Esophagus muscularis mucosa (tissue), 4 donors: ENCODE data around the gene RPS2. TPM values are rescaled to one million over a fixed set of nuclear protein-coding genes. Genes with fewer than 3 reads are reported as not detected.
"Not testable (repeated sequence)": the region's sequence is repeated elsewhere in the genome, so short reads cannot be mapped to it uniquely, and the experiment has no call there.

Source experiments
- DNase-seq: peaks from one replicate; pipeline ENCODE4 v3.0.0-alpha.2; 2017; ENCODE audit errors: extremely low spot score
- H3K27ac ChIP-seq, 4 donors: fragments of 200-600 bp; sonication (generic); replicated peaks in 1 of 4; 1 replicate in 3 of 4; 2 replicates in 1 of 4; pipeline ENCODE4 v1.5.1; 2016 to 2019; ENCODE audit warnings: mild to moderate bottlenecking in 1 of 4
- H3K27me3 ChIP-seq, 4 donors: fragments of 200-600 bp; sonication (generic); one replicate each; pipeline versions ENCODE4 v1.5.1 to v1.6.0; 2016 to 2019
- H3K36me3 ChIP-seq, 4 donors: fragments of 200-600 bp; sonication (generic); one replicate each; pipeline ENCODE4 v1.5.1; 2016 to 2019
- H3K4me1 ChIP-seq, 4 donors: fragments of 200-600 bp; sonication (generic); one replicate each; pipeline ENCODE4 v1.5.1; 2016 to 2019
- H3K4me3 ChIP-seq, 4 donors: fragments of 200-600 bp; sonication (generic); 1 replicate in 2 of 4; 2 replicates in 2 of 4; pipeline ENCODE4 v1.5.1; 2016 to 2019; ENCODE audit warnings: mild to moderate bottlenecking in 4 of 4, moderate library complexity in 1 of 4
- H3K9me3 ChIP-seq, 4 donors: fragments of 200-600 bp; sonication (generic); 1 replicate in 3 of 4; 2 replicates in 1 of 4; pipeline ENCODE4 v1.5.1; 2016 to 2019
- CTCF ChIP-seq, 3 experiments: fragments of 200-600 bp in 2 of 3; fragments of 450-650 bp in 1 of 3; sonication (generic) in 2 of 3; IDR thresholded peaks; one replicate each; pipeline ENCODE4 v1.5.1; 2017 to 2019; ENCODE audit warnings: antibody characterized with exemption in 3 of 3, mild to moderate bottlenecking in 2 of 3, moderate library complexity in 1 of 3
- EP300 ChIP-seq: sonication (generic); formaldehyde crosslinking; IDR thresholded peaks from one replicate; pipeline ENCODE4 v1.6.1; 2017; ENCODE audit warnings: antibody characterized with exemption
- POLR2A ChIP-seq: fragments of 450-650 bp; IDR thresholded peaks from one replicate; pipeline ENCODE4 v1.6.1; 2017; ENCODE audit warnings: antibody characterized with exemption, moderate library complexity, mild to moderate bottlenecking, low read depth
- POLR2AphosphoS5 ChIP-seq, 2 donors: sonication (generic); formaldehyde crosslinking; IDR thresholded peaks; one replicate each; pipeline ENCODE4 v1.6.1; 2017; ENCODE audit warnings: antibody characterized with exemption in 2 of 2
- WGBS: methylation state at CpG from one replicate; pipeline ENCODE4 v1.1.5; 2018; 5-methylcytosine and 5-hydroxymethylcytosine counted together
- intact Hi-C: fragments of 100-400 bp; cut with DNase I; formaldehyde crosslinking; loops from one replicate; pipeline ENCODE4 v1.15.1; 2023
- total RNA-seq, 4 donors: library from RNA; depleted of rRNA; stranded (reverse); fragments of >200 nt; gene quantifications; one replicate each; pipeline versions ENCODE4 v1.1.0 to v1.2.1, GENCODE V29; 2016

The RPS2 gene
- total RNA-seq, 4 donors from 2014 or later, result 1,144 to 2,342 (median 1,414) TPM

GRCh38 chr16:1941162-1942046 is 23.2 kb downstream of the RPS2 start:
- Histone ChIP-seq H3K36me3 (peaks cover 38 to 49% (median 43%) of the 10 kb centered on the region in 4 donors), H3K4me1 (peaks cover 12 to 34% (median 29%) of the 10 kb centered on the region in 4 donors), H3K27me3 (no peaks in the 10 kb centered on the region), H3K9me3 (no peaks in the 10 kb centered on the region), H3K27ac (peak overlapping the region; percentile 81 to 97 (median 94)), H3K4me3 (peak overlapping the region; percentile 76 to 96 (median 84))
- intact Hi-C loops, result no loop called here
- no peak for TF ChIP-seq CTCF (IDR thresholded peaks at IDR 0.05)
- no peak for TF ChIP-seq POLR2A
- TF ChIP-seq POLR2AphosphoS5 (IDR thresholded peaks at IDR 0.05), result no peak
- no peak for TF ChIP-seq EP300
- no peak for DNase-seq
- 76% methylated on average over 9 of the region's 30 CpGs for WGBS

- WGBS, result 87% methylated on average over 19 of the region's 23 CpGs
- DNase-seq, result no peak
- Histone ChIP-seq H3K4me1 (peaks cover 12 to 34% (median 29%) of the 10 kb centered on the region in 4 donors), H3K4me3 (no peak overlapping the region), H3K9me3 (no peaks in the 10 kb centered on the region), H3K36me3 (peaks cover 38 to 49% (median 43%) of the 10 kb centered on the region in 4 donors), H3K27ac (peak overlapping the region in 3 of 4 donors; percentile 81 to 97 (median 94)), H3K27me3 (no peaks in the 10 kb centered on the region)
- intact Hi-C loops, result no loop called here
- no peak for TF ChIP-seq CTCF (IDR thresholded peaks at IDR 0.05)
- TF ChIP-seq POLR2A, result no peak
- TF ChIP-seq EP300, result no peak
- no peak for TF ChIP-seq POLR2AphosphoS5 (IDR thresholded peaks at IDR 0.05)
Measured at GRCh38 chr16:1940273-1941161, 24.1 kb downstream of the RPS2 start.

DNA sequence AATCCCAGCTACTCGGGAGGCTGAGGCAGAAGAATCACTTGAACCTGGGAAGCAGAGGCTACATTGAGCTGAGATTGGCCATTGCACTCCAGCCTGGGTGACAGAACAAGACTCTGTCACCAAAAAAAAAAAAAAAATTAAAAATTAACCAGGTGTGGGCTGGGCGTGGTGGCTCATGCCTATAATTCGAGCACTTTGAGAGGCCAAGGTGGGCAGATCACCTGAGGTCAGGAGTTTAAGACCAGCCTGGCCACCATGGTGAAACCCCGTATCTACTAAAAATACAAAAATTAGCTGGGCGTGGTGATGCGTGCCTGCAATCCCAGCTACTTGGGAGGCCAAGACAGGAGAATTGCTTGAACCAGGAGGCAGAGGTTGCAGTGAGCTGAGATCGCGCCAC is 24.8 kb downstream of the RPS2 start:
- Histone ChIP-seq H3K36me3 (peaks cover 38 to 49% (median 43%) of the 10 kb centered on the region in 4 donors), H3K4me1 (peaks cover 12 to 34% (median 29%) of the 10 kb centered on the region in 4 donors)
- H3K27me3 ChIP-seq, DNase-seq, H3K4me3 ChIP-seq, H3K9me3 ChIP-seq, H3K27ac ChIP-seq, intact Hi-C loops: not testable (repeated sequence)
- 98% methylated on average over 8 of the region's 8 CpGs for WGBS

GRCh38 chr16:1938910-1939309 is 25.7 kb downstream of the RPS2 start:
- WGBS, result 91% methylated on average over 17 of the region's 17 CpGs
- H3K36me3 ChIP-seq, result peaks cover 38 to 49% (median 43%) of the 10 kb centered on the region in 4 donors
- H3K9me3 ChIP-seq, result no peaks in the 10 kb centered on the region
- TF ChIP-seq CTCF (IDR thresholded peaks at IDR 0.05) (no peak), EP300 (no peak), POLR2A (no peak), POLR2AphosphoS5 (IDR thresholded peaks at IDR 0.05) (no peak)
- intact Hi-C loops, result no loop called here
- no peaks in the 10 kb centered on the region for H3K27me3 ChIP-seq
- H3K4me3 ChIP-seq, result no peak overlapping the region
- DNase-seq, result no peak
- no peak overlapping the region for H3K27ac ChIP-seq
- peaks cover 12 to 31% (median 28%) of the 10 kb centered on the region in 4 donors for H3K4me1 ChIP-seq

- H3K4me3 ChIP-seq, result no peak overlapping the region
- H3K27ac ChIP-seq, result no peak overlapping the region
- H3K9me3 ChIP-seq, result no peaks in the 10 kb centered on the region
- H3K36me3 ChIP-seq, result peaks cover 38 to 49% (median 43%) of the 10 kb centered on the region in 4 donors
- H3K27me3 ChIP-seq, result peaks cover 0 to 1% (median 0%) of the 10 kb centered on the region in 4 donors
- 67% methylated on average over 10 of the region's 10 CpGs for WGBS
- H3K4me1 ChIP-seq, result peaks cover 12 to 25% (median 22%) of the 10 kb centered on the region in 4 donors
- intact Hi-C loops, result no loop called here
- TF ChIP-seq CTCF (IDR thresholded peaks at IDR 0.05) (no peak), EP300 (no peak), POLR2AphosphoS5 (IDR thresholded peaks at IDR 0.05) (no peak), POLR2A (no peak)
- no peak for DNase-seq
Measured at GRCh38 chr16:1938316-1938715, 26.3 kb downstream of the RPS2 start.
